Keratinocyte (primary cell): Measurements from ENCODE around the gene AHRR. TPM values are rescaled to one million over a fixed set of nuclear protein-coding genes. Genes with fewer than 3 reads are reported as not detected.
"Not testable (repeated sequence)": the region's sequence is repeated elsewhere in the genome, so short reads cannot be mapped to it uniquely, and the experiment has no call there.

Experiments used
- DNase-seq: peaks from one replicate; pipeline ENCODE4 v3.0.0-alpha.2; 2011; ENCODE audit warnings: low read depth, missing footprints, low spot score
- FAIRE-seq: peaks from 2 replicates; lab custom pipeline; 2011; peaks lifted over from hg19 to GRCh38; lab: Jason Lieb, UNC
- H2AFZ ChIP-seq: 2 replicates; pipeline ENCODE4 v1.6.0; 2012; ENCODE audit warnings: low read length, control low read depth, inconsistent platforms; ENCODE audit not compliant: control insufficient read depth
- H3K27ac ChIP-seq: 2 replicates; pipeline ENCODE4 v1.5.1; 2011; ENCODE audit warnings: low read length; ENCODE audit not compliant: control insufficient read depth, insufficient read depth
- H3K27me3 ChIP-seq: 3 replicates; pipeline ENCODE4 v1.6.0; 2011; ENCODE audit warnings: low read length; ENCODE audit not compliant: control insufficient read depth, insufficient read depth; ENCODE audit errors: extremely low read depth
- H3K36me3 ChIP-seq, 2 experiments: 2 replicates in 1 of 2; 3 replicates in 1 of 2; pipeline ENCODE4 v1.5.1; 2011; ENCODE audit warnings: low read length in 2 of 2, mild to moderate bottlenecking in 1 of 2; ENCODE audit not compliant: control insufficient read depth in 2 of 2, insufficient read depth in 2 of 2; ENCODE audit errors: extremely low read depth in 1 of 2
- H3K4me1 ChIP-seq: 3 replicates; pipeline ENCODE4 v1.5.1; 2011; ENCODE audit warnings: low read length; ENCODE audit not compliant: control insufficient read depth, insufficient read depth; ENCODE audit errors: extremely low read depth
- H3K4me2 ChIP-seq: 3 replicates; pipeline ENCODE4 v1.6.0; 2011; ENCODE audit warnings: low read depth, low read length; ENCODE audit not compliant: control insufficient read depth, insufficient read depth; ENCODE audit errors: extremely low read depth
- H3K4me3 ChIP-seq, 3 experiments: fragments of 200-600 bp in 1 of 3; sonication (generic) in 1 of 3; 2 replicates in 2 of 3; 3 replicates in 1 of 3; pipeline ENCODE4 v1.5.1; 2011 to 2016; ENCODE audit warnings: low read length in 3 of 3, mild to moderate bottlenecking in 3 of 3, control low read depth in 2 of 3, inconsistent platforms in 1 of 3, low read depth in 1 of 3, mixed read lengths in 1 of 3, mixed run types in 1 of 3, moderate library complexity in 1 of 3; ENCODE audit not compliant: control insufficient read depth in 2 of 3, insufficient read depth in 2 of 3; ENCODE audit errors: extremely low read depth in 1 of 3
- H3K79me2 ChIP-seq: 2 replicates; pipeline ENCODE4 v1.6.0; 2012; ENCODE audit warnings: low read length; ENCODE audit not compliant: control insufficient read depth, insufficient read depth
- H3K9ac ChIP-seq: 3 replicates; pipeline ENCODE4 v1.6.0; 2011; ENCODE audit warnings: low read length; ENCODE audit not compliant: control insufficient read depth, insufficient read depth; ENCODE audit errors: extremely low read depth
- H3K9me1 ChIP-seq: 3 replicates; pipeline ENCODE4 v1.6.0; 2011; ENCODE audit warnings: low read length; ENCODE audit not compliant: control insufficient read depth, insufficient read depth; ENCODE audit errors: extremely low read depth
- H3K9me3 ChIP-seq: 2 replicates; pipeline ENCODE4 v1.5.1; 2012; ENCODE audit warnings: low read depth, low read length; ENCODE audit not compliant: control insufficient read depth
- H4K20me1 ChIP-seq: 3 replicates; pipeline ENCODE4 v1.6.0; 2011; ENCODE audit warnings: low read length; ENCODE audit not compliant: control insufficient read depth, insufficient read depth; ENCODE audit errors: extremely low read depth
- EZH2 ChIP-seq: IDR thresholded peaks from one replicate; pipeline ENCODE4 v1.6.1; 2012; ENCODE audit warnings: inconsistent platforms, mild to moderate bottlenecking, low read length, moderate library complexity
- dilution Hi-C: fragments of 300-500 bp; cut with MboI; formaldehyde crosslinking; loops from one replicate; pipeline ENCODE4 v1.7.0; 2020; ENCODE audit warnings: low sequenced_read_pairs; ENCODE audit not compliant: extremely low pct_ligation_motif_present
- polyA plus RNA-seq, 5 experiments: library from polyadenylated mRNA; depleted of rRNA in 3 of 5; stranded (reverse) in 3 of 5; stranded (forward) in 1 of 5; unstranded in 1 of 5; fragments of >200 nt; gene quantifications; 1 replicate in 1 of 5; 2 replicates in 3 of 5; 3 replicates in 1 of 5; pipeline versions ENCODE4 v1.2.1 to v1.2.3, GENCODE V29; 2011 to 2012; ENCODE audit warnings: missing spikeins in 2 of 5, low read depth in 1 of 5, low replicate concordance in 1 of 5
- TF ChIP-seq, protein P1 (sequence below), 3 experiments: IDR thresholded peaks in 1 of 3; conservative IDR thresholded peaks in 1 of 3; optimal IDR thresholded peaks in 1 of 3; 2 replicates in 2 of 3; 3 replicates in 1 of 3; pipeline versions ENCODE3 to v1.5.1; 2011; ENCODE audit warnings: low read length in 3 of 3, mild to moderate bottlenecking in 3 of 3, moderate library complexity in 2 of 3, control low read depth in 1 of 3, inconsistent platforms in 1 of 3; ENCODE audit not compliant: insufficient read depth in 2 of 3; ENCODE audit errors: extremely low read depth in 1 of 3

Gene AHRR
- polyA plus RNA-seq, 1 donor (not counting 4 experiments of a cell fraction or from before 2014, with no cell fraction given), result 0.24 TPM

DNA sequence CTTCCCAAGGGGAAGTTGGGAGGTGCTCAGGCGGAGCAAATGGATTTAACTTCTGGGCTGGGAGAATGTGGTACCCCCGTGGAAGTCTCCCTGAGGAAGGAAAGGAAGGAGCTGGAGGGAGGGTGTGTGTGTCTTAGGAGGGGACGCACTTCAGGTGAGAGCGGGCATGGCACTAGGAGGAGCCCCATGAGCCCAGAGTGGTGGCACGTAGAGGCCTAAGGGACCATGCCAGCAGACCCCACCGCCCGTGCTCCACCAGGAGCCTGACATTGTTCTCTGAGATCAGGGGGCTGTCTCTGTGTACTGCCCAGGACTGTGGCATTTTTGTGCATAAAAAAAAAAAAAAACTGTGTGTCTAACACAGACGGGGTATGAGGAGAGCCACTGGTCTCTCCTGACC lies 18.5 kb upstream of the AHRR start:
- H3K36me3 ChIP-seq, result peaks cover 8 to 15% of the 10 kb centered on the region in 2 experiments
- no peak overlapping the region for H3K4me2 ChIP-seq
- no peak overlapping the region for H3K27ac ChIP-seq
- no peak for TF ChIP-seq EZH2
- TF ChIP-seq, protein P1, sequence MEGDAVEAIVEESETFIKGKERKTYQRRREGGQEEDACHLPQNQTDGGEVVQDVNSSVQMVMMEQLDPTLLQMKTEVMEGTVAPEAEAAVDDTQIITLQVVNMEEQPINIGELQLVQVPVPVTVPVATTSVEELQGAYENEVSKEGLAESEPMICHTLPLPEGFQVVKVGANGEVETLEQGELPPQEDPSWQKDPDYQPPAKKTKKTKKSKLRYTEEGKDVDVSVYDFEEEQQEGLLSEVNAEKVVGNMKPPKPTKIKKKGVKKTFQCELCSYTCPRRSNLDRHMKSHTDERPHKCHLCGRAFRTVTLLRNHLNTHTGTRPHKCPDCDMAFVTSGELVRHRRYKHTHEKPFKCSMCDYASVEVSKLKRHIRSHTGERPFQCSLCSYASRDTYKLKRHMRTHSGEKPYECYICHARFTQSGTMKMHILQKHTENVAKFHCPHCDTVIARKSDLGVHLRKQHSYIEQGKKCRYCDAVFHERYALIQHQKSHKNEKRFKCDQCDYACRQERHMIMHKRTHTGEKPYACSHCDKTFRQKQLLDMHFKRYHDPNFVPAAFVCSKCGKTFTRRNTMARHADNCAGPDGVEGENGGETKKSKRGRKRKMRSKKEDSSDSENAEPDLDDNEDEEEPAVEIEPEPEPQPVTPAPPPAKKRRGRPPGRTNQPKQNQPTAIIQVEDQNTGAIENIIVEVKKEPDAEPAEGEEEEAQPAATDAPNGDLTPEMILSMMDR (optimal IDR thresholded peaks at IDR 0.05 in 1 of 3, IDR thresholded peaks at IDR 0.05 in 1 of 3, conservative IDR thresholded peaks at IDR 0.05 in 1 of 3; ENCODE audit: extremely low read depth in 1 of 3, insufficient read depth in 2 of 3, low read length in 3 of 3), result no peak
- no peak overlapping the region for H3K9ac ChIP-seq
- dilution Hi-C loops, result no loop called here
- no peak overlapping the region for H2AFZ ChIP-seq
- H3K27me3 ChIP-seq, result no peaks in the 10 kb centered on the region
- H3K4me3 ChIP-seq, result no peak overlapping the region
- peaks cover 41% of the 10 kb centered on the region for H3K79me2 ChIP-seq
- peaks cover 10% of the 10 kb centered on the region for H4K20me1 ChIP-seq
- H3K4me1 ChIP-seq, result no peaks in the 10 kb centered on the region
- DNase-seq (no peak), FAIRE-seq (no peak)
- no peaks in the 10 kb centered on the region for H3K9me1 ChIP-seq
- no peaks in the 10 kb centered on the region for H3K9me3 ChIP-seq

DNA sequence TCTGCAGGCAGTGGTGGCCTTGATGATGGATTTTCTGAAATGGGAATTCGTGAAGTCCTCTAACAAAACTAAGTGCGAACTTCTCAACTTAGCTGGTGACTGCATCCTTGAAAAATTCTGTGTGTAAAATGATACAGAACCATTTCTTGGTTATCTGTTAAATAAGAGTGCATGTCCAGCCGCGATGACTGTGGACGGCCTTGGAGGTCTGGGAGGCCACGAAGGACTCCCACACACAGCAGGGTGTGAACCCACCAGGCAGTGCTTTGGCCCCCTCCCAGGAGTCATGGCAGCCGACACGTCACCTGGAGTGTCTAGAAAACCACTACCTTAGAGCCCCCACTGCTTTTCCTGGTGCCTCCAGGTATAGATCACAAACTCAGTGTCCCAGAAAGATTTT lies 17.8 kb upstream of the AHRR start:
- H2AFZ ChIP-seq, DNase-seq, H3K9me1 ChIP-seq, dilution Hi-C loops, H3K4me2 ChIP-seq, H3K4me1 ChIP-seq, H3K9me3 ChIP-seq, H3K9ac ChIP-seq, H3K27me3 ChIP-seq, H3K4me3 ChIP-seq, H3K27ac ChIP-seq: not testable (repeated sequence)
- H4K20me1 ChIP-seq, result peaks cover 14% of the 10 kb centered on the region
- H3K36me3 ChIP-seq, result peaks cover 9 to 14% of the 10 kb centered on the region in 2 experiments
- peak; percentile 26 for FAIRE-seq
- H3K79me2 ChIP-seq, result peaks cover 37% of the 10 kb centered on the region

DNA sequence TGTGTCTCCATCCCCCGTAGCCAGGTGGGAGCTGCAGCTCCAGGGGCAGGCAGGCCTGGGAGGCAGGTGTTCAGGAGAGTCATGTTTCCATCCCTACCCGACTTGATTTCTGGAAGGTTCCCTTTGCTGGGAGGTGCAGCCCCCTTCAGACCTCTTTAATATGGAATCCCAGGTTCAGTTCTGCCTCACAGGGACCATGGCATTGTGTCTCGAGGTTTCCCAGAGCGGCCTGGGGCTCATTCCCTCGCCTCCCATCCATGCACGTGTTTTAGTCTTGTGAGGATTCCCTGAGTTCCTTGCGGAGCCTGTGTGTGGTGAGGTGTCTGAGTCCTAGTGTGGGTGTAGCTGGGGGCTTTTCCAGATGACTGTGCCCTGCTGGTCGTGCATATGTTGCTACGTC lies 16.5 kb upstream of the AHRR start:
- dilution Hi-C loops, result no loop called here
- peaks cover 13 to 21% of the 10 kb centered on the region in 2 experiments for H3K36me3 ChIP-seq

More for the DNA sequence above, 16.5 kb upstream of the AHRR start:
- no peak overlapping the region for H3K27ac ChIP-seq
- peaks cover 11% of the 10 kb centered on the region for H3K4me1 ChIP-seq
- peaks cover 45% of the 10 kb centered on the region for H3K79me2 ChIP-seq
- H3K9me3 ChIP-seq, result no peaks in the 10 kb centered on the region
- H4K20me1 ChIP-seq, result peaks cover 23% of the 10 kb centered on the region
- FAIRE-seq (no peak), DNase-seq (no peak)
- no peak overlapping the region for H3K4me2 ChIP-seq
- TF ChIP-seq, protein P1 (optimal IDR thresholded peaks at IDR 0.05 in 1 of 3, IDR thresholded peaks at IDR 0.05 in 1 of 3, conservative IDR thresholded peaks at IDR 0.05 in 1 of 3; ENCODE audit: extremely low read depth in 1 of 3, insufficient read depth in 2 of 3, low read length in 3 of 3), result no peak
- no peak for TF ChIP-seq EZH2
- no peak overlapping the region for H2AFZ ChIP-seq
- peaks cover 2% of the 10 kb centered on the region for H3K9me1 ChIP-seq
- no peak overlapping the region for H3K4me3 ChIP-seq
- no peak overlapping the region for H3K9ac ChIP-seq
- H3K27me3 ChIP-seq, result no peaks in the 10 kb centered on the region
